ENCODE results near the gene GPR78. TPM values are rescaled to one million over a fixed set of nuclear protein-coding genes. Genes with fewer than 3 reads are reported as not detected.

The GPR78 gene
- total RNA-seq, 1 experiment from 2014 or later = 5.7 TPM

DNA sequence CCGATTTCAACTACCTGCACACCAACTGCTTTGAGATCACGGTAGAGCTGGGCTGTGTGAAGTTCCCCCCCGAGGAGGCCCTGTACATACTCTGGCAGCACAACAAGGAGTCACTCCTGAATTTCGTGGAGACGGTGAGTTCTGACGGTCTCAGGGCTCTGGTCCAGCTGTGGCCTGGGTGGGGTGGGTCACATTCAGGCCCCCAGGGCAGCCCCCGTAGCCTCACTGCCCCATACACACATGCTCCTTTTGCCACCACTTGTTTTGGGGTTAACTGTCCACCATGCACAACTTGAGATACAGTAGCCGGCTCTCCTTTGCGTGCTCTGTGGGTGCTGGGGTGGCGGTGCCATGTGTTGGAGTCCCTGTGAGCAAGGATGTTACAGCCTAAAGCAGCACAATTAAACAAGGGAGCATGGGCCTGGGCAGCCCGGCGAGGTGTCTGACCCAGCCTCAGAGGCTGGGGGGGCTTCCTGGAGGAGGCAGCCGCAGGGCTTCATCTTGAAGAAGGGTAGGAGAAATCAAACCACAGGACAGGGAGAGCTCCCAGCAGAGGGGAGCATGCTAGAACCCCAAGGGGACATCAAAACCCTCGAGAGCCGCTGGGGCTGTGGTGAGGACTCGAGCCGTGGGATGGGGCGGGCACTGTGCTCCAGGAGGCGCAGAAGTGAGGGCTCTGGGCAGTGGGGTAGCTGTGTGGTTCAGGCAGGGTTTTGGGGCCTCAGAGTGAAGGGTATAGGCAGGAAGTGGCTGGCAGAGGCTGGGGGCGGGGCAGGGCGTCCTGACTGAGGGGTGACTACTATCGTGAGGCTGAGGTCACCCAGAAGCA is 34.4 kb downstream of the GPR78 start:
- POLR2A ChIA-PET = no interaction called here
- H3K4me3 Mint-ChIP-seq = no peak overlapping the region
- H3K27me3 Mint-ChIP-seq (ENCODE audit: low read depth) = no peaks in the 10 kb centered on the region; the same call in 1 of the 2 replicates
- DNase-seq (ENCODE audit: low spot score) = no peak
- no peaks in the 10 kb centered on the region for H3K4me1 Mint-ChIP-seq
- no peak overlapping the region for H3K27ac Mint-ChIP-seq
- H3K9me3 Mint-ChIP-seq = no peaks in the 10 kb centered on the region
- peaks cover 6% of the 10 kb centered on the region; the same call in 1 of the 2 replicates for H3K36me3 Mint-ChIP-seq
- TF ChIP-seq, protein P1, sequence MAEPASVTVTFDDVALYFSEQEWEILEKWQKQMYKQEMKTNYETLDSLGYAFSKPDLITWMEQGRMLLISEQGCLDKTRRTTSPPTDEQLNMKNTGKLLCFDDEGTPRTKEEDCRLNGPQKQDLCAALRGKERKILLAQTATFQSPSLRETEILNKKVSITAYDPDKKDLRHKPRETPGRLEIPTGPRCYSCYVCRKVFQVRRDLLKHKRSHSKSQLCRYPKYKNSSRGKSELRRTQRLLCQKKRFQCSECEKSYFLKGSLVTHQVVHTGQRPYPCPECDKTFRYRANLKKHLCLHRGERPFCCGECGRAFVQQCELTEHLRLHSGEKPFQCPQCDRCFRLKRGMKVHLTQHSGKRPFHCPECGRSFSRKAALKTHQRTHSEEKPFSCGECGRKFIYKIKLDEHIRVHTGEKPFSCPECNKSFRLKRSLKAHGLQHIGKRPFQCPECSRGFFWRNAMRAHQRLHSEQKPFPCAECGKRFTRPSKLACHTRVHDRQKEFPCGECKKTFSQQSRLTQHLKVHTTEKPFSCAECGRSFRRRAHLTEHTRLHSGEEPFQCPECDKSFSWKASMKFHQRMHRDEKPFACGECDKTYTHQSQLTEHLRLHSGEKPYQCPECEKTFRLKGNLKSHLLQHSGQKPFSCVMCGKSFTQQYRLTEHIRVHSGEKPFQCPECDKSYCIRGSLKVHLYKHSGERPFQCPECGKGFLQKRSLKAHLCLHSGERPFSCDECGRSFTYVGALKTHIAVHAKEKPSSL (CRISPR knock-in tag; conservative IDR thresholded peaks at IDR 0.05) = no peak
- TF ChIP-seq, protein P2, sequence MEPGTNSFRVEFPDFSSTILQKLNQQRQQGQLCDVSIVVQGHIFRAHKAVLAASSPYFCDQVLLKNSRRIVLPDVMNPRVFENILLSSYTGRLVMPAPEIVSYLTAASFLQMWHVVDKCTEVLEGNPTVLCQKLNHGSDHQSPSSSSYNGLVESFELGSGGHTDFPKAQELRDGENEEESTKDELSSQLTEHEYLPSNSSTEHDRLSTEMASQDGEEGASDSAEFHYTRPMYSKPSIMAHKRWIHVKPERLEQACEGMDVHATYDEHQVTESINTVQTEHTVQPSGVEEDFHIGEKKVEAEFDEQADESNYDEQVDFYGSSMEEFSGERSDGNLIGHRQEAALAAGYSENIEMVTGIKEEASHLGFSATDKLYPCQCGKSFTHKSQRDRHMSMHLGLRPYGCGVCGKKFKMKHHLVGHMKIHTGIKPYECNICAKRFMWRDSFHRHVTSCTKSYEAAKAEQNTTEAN (CRISPR knock-in tag; IDR thresholded peaks at IDR 0.05) = no peak
- no peak for TF ChIP-seq FOXK1 (CRISPR knock-in tag; IDR thresholded peaks at IDR 0.05)
- ATAC-seq = no peak
- CTCF ChIA-PET = no interaction called here

GRCh38 chr4:8615366-8615765 is 35.2 kb downstream of the GPR78 start:
- POLR2A ChIA-PET = no interaction called here
- Mint-ChIP-seq H3K27me3 (ENCODE audit: low read depth) (no peaks in the 10 kb centered on the region; the same call in 1 of the 2 replicates), H3K9me3 (no peaks in the 10 kb centered on the region), H3K27ac (peak overlapping the region; percentile 32; the same call in 1 of the 2 replicates), H3K4me3 (no peak overlapping the region), H3K4me1 (no peaks in the 10 kb centered on the region), H3K36me3 (peaks cover 6% of the 10 kb centered on the region; the same call in 1 of the 2 replicates)
- no peak for DNase-seq (ENCODE audit: low spot score)
- TF ChIP-seq ESRRA (CRISPR knock-in tag; IDR thresholded peaks at IDR 0.05; ENCODE audit: borderline replicate concordance) (no peak), JAZF1 (CRISPR knock-in tag; IDR thresholded peaks at IDR 0.05) (no peak), ARID4B (CRISPR knock-in tag; IDR thresholded peaks at IDR 0.05; ENCODE audit: borderline replicate concordance) (no peak), E2F4 (CRISPR knock-in tag; IDR thresholded peaks at IDR 0.05; ENCODE audit: borderline replicate concordance, low read depth) (no peak)
- TF ChIP-seq, protein P3, sequence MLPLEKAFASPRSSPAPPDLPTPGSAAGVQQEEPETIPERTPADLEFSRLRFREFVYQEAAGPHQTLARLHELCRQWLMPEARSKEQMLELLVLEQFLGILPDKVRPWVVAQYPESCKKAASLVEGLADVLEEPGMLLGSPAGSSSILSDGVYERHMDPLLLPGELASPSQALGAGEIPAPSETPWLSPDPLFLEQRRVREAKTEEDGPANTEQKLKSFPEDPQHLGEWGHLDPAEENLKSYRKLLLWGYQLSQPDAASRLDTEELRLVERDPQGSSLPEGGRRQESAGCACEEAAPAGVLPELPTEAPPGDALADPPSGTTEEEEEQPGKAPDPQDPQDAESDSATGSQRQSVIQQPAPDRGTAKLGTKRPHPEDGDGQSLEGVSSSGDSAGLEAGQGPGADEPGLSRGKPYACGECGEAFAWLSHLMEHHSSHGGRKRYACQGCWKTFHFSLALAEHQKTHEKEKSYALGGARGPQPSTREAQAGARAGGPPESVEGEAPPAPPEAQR (CRISPR knock-in tag; IDR thresholded peaks at IDR 0.05) = no peak
- no peak for ATAC-seq
- CTCF ChIA-PET = interaction anchor here (5.0 kb wide), 1 partner anchor 8 kb away, joined by 45 read pairs; no protein-coding TSS in a partner anchor
